Activated CD4-positive, alpha-beta T cell treated with anti-CD3 and anti-CD28 coated beads, Interleukin-2, amount 10 ng/mL, durations not matched to agents 24 days and 14 days (primary cell): ENCODE results near the gene FCN3. TPM values are rescaled to one million over a fixed set of nuclear protein-coding genes. Genes with fewer than 3 reads are reported as not detected.
"Not testable (repeated sequence)": the region's sequence is repeated elsewhere in the genome, so short reads cannot be mapped to it uniquely, and the experiment has no call there.

Experiments
- DNase-seq: peaks from one replicate; pipeline ENCODE4 v3.0.0; 2022
- H3K27ac Mint-ChIP-seq: one replicate; pipeline ENCODE4 v1.8.0; 2022; ENCODE audit warnings: mild to moderate bottlenecking, mixed read lengths
- H3K27me3 Mint-ChIP-seq: one replicate; pipeline ENCODE4 v1.8.0; 2022; ENCODE audit warnings: mixed read lengths
- H3K36me3 Mint-ChIP-seq: one replicate; pipeline ENCODE4 v1.8.0; 2022; ENCODE audit warnings: low read depth, mild to moderate bottlenecking, mixed read lengths
- H3K4me1 Mint-ChIP-seq: one replicate; pipeline ENCODE4 v1.8.0; 2021; ENCODE audit warnings: mixed read lengths
- H3K4me3 Mint-ChIP-seq: one replicate; pipeline ENCODE4 v1.8.0; 2022; ENCODE audit warnings: mild to moderate bottlenecking, moderate library complexity, mixed read lengths
- H3K9me3 Mint-ChIP-seq: one replicate; pipeline ENCODE4 v1.8.0; 2021; ENCODE audit warnings: mixed read lengths
- intact Hi-C: fragments of 100-400 bp; cut with micrococcal nuclease; formaldehyde crosslinking; loops from one replicate; pipeline ENCODE4 v1.15.1; 2023
- total RNA-seq: library from RNA; stranded (reverse); gene quantifications from 2 replicates; pipeline ENCODE4 v1.2.3, GENCODE V29; 2022

FCN3 gene
- total RNA-seq: not detected in 2 replicates

DNA sequence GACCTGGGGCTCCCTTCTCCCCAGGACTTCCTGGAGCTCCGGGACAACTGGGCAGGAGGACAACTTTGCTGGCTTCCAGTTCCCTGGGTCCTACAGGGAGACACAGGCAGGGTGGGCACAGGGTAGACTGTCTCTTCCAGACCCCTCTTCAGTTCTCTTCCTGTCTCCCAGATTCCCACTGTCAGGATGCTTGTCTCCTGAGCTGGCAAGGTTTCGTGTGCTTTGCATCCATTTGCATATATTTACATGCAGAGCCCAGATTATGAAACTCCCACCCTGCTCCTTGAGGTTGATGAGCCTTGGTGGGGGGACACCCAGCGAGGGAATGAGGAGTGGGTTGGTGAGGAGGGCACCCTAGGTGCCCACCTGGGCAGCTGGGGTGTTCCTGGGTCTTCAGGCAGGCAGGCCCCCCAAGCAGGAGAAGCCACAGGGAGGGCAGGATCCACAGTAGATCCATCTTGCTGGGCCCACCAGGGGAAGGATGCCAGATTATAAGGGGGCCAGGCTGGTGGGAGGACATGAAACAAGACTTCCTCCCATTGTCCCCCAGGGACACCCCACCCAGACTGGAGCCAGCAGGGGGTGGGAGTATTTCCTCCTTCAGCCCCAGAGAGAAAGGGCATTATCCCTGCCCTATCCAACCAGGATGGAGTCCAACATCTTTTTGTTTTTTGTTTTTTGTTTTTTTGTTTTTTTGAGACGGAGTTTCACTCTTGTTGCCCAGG is at the start of gene FCN3:
TSS of gene FCN3 (minus strand) at position 463 of the 725 bp plus-strand sequence. CDS start at position 457, 6 bp downstream.
- no peaks in the 10 kb centered on the region for H3K36me3 Mint-ChIP-seq
- no peak within 1 kb of the TSS for H3K4me3 Mint-ChIP-seq
- peaks cover 6% of the 10 kb centered on the region for H3K4me1 Mint-ChIP-seq
- DNase-seq: no peak
- H3K27me3 Mint-ChIP-seq: no peaks in the 10 kb centered on the region
- intact Hi-C loops: no loop called here
- no peaks in the 10 kb centered on the region for H3K9me3 Mint-ChIP-seq
- no peak within 1 kb of the TSS for H3K27ac Mint-ChIP-seq

GRCh38 chr1:27423709-27424108 is 49.1 kb upstream of the FCN3 start:
- no peaks in the 10 kb centered on the region for H3K9me3 Mint-ChIP-seq
- intact Hi-C loops: no loop called here

GRCh38 chr1:27418326-27419185 is 43.9 kb upstream of the FCN3 start:
- H3K9me3 Mint-ChIP-seq: no peaks in the 10 kb centered on the region
- peak overlapping the region; percentile 89 for H3K27ac Mint-ChIP-seq
- peak; percentile 87 for DNase-seq
- peaks cover 39% of the 10 kb centered on the region for H3K4me1 Mint-ChIP-seq
- H3K4me3 Mint-ChIP-seq: peak overlapping the region; percentile 40
- peaks cover 44% of the 10 kb centered on the region for H3K36me3 Mint-ChIP-seq
- intact Hi-C loops: loop anchor here (1.0 to 2.0 kb wide), 3 partner anchors 18 to 70 kb away; no protein-coding TSS in a partner anchor
- no peaks in the 10 kb centered on the region for H3K27me3 Mint-ChIP-seq

More at GRCh38 chr1:27423709-27424108, 49.1 kb upstream of the FCN3 start:
- Mint-ChIP-seq H3K27ac (peak overlapping the region; percentile 61), H3K27me3 (no peaks in the 10 kb centered on the region), H3K4me1 (peaks cover 49% of the 10 kb centered on the region), H3K4me3 (no peak overlapping the region), H3K36me3 (peaks cover 27% of the 10 kb centered on the region)
- DNase-seq: no peak

DNA sequence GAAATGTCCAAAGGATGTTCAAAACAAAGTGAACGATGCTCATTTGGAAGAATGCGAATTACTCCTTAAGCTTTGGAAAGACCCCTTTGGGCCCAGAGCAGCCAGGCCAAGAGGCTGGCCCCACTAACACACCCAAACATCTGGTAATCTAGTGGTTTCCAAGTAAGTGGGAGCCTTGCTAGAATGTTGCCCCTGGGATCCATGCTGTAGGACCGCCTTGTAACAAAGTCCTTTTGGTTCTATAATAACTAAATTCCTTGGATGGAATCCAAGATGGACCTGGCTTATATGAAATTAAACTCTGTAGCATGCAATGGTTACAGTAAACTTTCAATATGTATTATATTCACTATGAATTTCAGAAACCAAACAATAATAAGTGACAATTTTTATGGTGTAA is 43.1 kb upstream of the FCN3 start:
- no peak for DNase-seq
- H3K27ac Mint-ChIP-seq: peak overlapping the region; percentile 89
- H3K36me3 Mint-ChIP-seq: peaks cover 50% of the 10 kb centered on the region
- H3K4me3 Mint-ChIP-seq: no peak overlapping the region
- H3K9me3 Mint-ChIP-seq: no peaks in the 10 kb centered on the region
- intact Hi-C loops: loop anchor here (1.0 to 2.0 kb wide), 5 partner anchors 13 to 105 kb away; no protein-coding TSS in a partner anchor
- no peaks in the 10 kb centered on the region for H3K27me3 Mint-ChIP-seq
- H3K4me1 Mint-ChIP-seq: peaks cover 35% of the 10 kb centered on the region

GRCh38 chr1:27416387-27417111 is 41.9 kb upstream of the FCN3 start:
- intact Hi-C loops: loop anchor here (1.0 to 2.0 kb wide), 4 partner anchors 14 to 247 kb away; partner anchors contain the start of gene AHDC1
- H3K4me3 Mint-ChIP-seq: no peak overlapping the region
- H3K27ac Mint-ChIP-seq: peak overlapping the region; percentile 14
- peaks cover 28% of the 10 kb centered on the region for H3K4me1 Mint-ChIP-seq
- no peaks in the 10 kb centered on the region for H3K27me3 Mint-ChIP-seq
- H3K9me3 Mint-ChIP-seq: no peaks in the 10 kb centered on the region
- DNase-seq: peak; percentile 87
- H3K36me3 Mint-ChIP-seq: peaks cover 54% of the 10 kb centered on the region

DNA sequence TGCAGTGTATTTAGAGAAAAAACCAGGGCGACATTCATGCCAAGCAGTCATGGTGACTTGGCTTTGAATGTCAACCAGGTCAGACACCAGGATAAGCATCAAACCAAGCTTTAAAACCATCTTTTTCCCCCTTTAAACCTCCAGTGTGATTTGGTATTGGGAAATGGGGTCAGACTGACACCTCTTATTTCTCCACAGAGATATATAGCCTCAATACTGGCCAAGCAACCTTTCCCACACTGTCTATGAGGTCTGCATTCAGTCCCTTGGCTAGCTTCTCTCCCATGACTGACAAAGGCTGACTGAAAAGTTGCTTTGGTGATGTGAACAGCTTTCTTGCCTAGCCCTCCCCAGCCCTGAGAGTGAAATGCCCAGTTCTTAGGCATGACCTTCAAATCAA is 39.5 kb upstream of the FCN3 start:
- intact Hi-C loops: no loop called here
- no peak for DNase-seq
- Mint-ChIP-seq H3K27ac (no peak overlapping the region), H3K36me3 (peaks cover 71% of the 10 kb centered on the region), H3K4me1 (peaks cover 17% of the 10 kb centered on the region), H3K4me3 (no peak overlapping the region), H3K27me3 (no peaks in the 10 kb centered on the region), H3K9me3 (no peaks in the 10 kb centered on the region)

GRCh38 chr1:27413004-27413403 is 38.4 kb upstream of the FCN3 start:
- Mint-ChIP-seq H3K4me1 (peaks cover 8% of the 10 kb centered on the region), H3K27ac (no peak overlapping the region), H3K36me3 (peaks cover 73% of the 10 kb centered on the region), H3K9me3 (no peaks in the 10 kb centered on the region), H3K4me3 (no peak overlapping the region), H3K27me3 (no peaks in the 10 kb centered on the region)
- no peak for DNase-seq
- intact Hi-C loops: no loop called here

DNA sequence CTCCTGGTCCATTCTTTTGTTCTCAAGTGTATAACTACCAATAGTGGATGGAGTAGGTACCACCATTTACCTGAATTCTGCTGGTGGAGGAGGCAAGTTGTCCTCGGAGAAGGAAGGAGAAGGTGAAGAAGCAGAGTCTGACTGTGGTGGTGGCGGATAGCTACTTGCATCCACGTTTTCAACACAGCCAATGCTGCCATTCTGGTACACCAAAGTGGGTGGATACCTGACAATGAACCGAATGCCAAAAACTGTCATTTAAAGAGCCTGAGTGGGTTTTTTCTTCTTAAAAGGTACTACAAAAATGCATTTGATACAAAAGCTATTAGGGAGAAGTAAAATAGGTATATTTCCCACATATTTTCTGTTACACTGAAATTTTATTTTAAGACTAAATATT is 37.9 kb upstream of the FCN3 start:
- Mint-ChIP-seq H3K27me3 (no peaks in the 10 kb centered on the region), H3K36me3 (peaks cover 75% of the 10 kb centered on the region), H3K9me3 (no peaks in the 10 kb centered on the region), H3K27ac (no peak overlapping the region), H3K4me1 (peaks cover 6% of the 10 kb centered on the region), H3K4me3 (no peak overlapping the region)
- no peak for DNase-seq
- intact Hi-C loops: no loop called here

- Mint-ChIP-seq H3K9me3 (no peaks in the 10 kb centered on the region), H3K4me3 (no peak overlapping the region), H3K27me3 (no peaks in the 10 kb centered on the region), H3K4me1 (peaks cover 2% of the 10 kb centered on the region), H3K36me3 (peaks cover 66% of the 10 kb centered on the region), H3K27ac (no peak overlapping the region)
- intact Hi-C loops: no loop called here
- no peak for DNase-seq
Measured at GRCh38 chr1:27410709-27411108, 36.1 kb upstream of the FCN3 start.

- Mint-ChIP-seq H3K36me3 (peaks cover 56% of the 10 kb centered on the region), H3K27ac (no peak overlapping the region), H3K4me1 (peaks cover 2% of the 10 kb centered on the region), H3K4me3 (no peak overlapping the region), H3K9me3 (no peaks in the 10 kb centered on the region), H3K27me3 (no peaks in the 10 kb centered on the region)
- intact Hi-C loops: no loop called here
- no peak for DNase-seq
Measured at GRCh38 chr1:27409669-27410068, 35.0 kb upstream of the FCN3 start.

DNA sequence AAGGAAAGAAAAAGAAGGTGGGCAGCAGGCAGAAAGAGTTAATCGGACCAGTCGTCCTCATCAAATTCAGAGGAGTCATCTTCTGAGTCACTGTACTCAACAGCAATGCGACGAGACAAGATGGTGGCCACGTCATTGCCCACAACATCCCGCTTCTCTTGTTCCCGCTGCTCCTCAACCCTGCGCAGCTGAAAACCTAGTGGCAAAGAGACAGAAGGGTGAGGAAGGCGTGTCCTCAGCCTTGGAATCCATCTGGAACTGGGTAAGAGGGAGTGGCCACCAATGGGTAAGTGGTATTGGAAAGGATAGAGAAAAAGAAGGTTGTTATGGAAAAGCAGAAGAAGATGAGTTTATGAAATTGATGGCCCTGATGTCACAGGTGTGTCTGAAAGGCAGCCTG is 33.5 kb upstream of the FCN3 start:
- H3K36me3 Mint-ChIP-seq: peaks cover 44% of the 10 kb centered on the region
- intact Hi-C loops: no loop called here
- DNase-seq: no peak
- no peak overlapping the region for H3K27ac Mint-ChIP-seq
- no peaks in the 10 kb centered on the region for H3K9me3 Mint-ChIP-seq
- peaks cover 6% of the 10 kb centered on the region for H3K4me1 Mint-ChIP-seq
- no peak overlapping the region for H3K4me3 Mint-ChIP-seq
- H3K27me3 Mint-ChIP-seq: no peaks in the 10 kb centered on the region

DNA sequence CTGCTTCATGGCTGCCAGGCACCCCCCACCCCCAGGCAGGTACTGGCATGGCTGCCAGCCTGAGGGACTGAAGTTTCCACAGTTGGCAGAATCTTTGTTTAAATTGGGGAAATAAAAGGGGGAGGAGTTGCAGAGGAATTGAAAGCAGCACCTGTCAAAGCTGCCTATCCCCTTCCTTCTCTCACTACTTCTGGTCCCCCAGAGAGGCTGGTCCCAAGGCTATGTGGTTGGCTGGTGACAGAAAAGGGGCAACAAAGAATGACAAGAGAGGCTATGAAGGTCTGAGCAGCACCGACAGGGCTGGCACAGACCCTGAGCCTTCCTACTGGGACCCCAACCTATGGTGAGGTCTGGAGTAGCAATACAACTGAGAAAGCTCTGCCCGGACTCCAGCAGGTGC is 32.2 kb upstream of the FCN3 start:
- DNase-seq, intact Hi-C loops, H3K27ac Mint-ChIP-seq, H3K27me3 Mint-ChIP-seq, H3K9me3 Mint-ChIP-seq, H3K4me1 Mint-ChIP-seq, H3K4me3 Mint-ChIP-seq: not testable (repeated sequence)
- H3K36me3 Mint-ChIP-seq: peaks cover 36% of the 10 kb centered on the region

- peaks cover 6% of the 10 kb centered on the region for H3K4me1 Mint-ChIP-seq
- H3K36me3 Mint-ChIP-seq: peaks cover 34% of the 10 kb centered on the region
- no peak for DNase-seq
- H3K27me3 Mint-ChIP-seq: no peaks in the 10 kb centered on the region
- H3K4me3 Mint-ChIP-seq: no peak overlapping the region
- no peaks in the 10 kb centered on the region for H3K9me3 Mint-ChIP-seq
- peak overlapping the region; percentile 25 for H3K27ac Mint-ChIP-seq
- intact Hi-C loops: no loop called here
Measured at GRCh38 chr1:27406362-27406680, 31.7 kb upstream of the FCN3 start.
